ENCODE measurements around the gene SV2B. TPM values are rescaled to one million over a fixed set of nuclear protein-coding genes. Genes with fewer than 3 reads are reported as not detected.

Gene SV2B
- total RNA-seq, 1 experiment from 2014 or later: 1.4 TPM

GRCh38 chr15:91263632-91264531, 163.8 kb downstream of the SV2B start (continued):
- TF ChIP-seq, protein P1, sequence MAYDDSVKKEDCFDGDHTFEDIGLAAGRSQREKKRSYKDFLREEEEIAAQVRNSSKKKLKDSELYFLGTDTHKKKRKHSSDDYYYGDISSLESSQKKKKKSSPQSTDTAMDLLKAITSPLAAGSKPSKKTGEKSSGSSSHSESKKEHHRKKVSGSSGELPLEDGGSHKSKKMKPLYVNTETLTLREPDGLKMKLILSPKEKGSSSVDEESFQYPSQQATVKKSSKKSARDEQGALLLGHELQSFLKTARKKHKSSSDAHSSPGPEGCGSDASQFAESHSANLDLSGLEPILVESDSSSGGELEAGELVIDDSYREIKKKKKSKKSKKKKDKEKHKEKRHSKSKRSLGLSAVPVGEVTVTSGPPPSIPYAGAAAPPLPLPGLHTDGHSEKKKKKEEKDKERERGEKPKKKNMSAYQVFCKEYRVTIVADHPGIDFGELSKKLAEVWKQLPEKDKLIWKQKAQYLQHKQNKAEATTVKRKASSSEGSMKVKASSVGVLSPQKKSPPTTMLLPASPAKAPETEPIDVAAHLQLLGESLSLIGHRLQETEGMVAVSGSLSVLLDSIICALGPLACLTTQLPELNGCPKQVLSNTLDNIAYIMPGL (CRISPR knock-in tag; IDR thresholded peaks at IDR 0.05): no peak
- TF ChIP-seq IRF2 (CRISPR knock-in tag; IDR thresholded peaks at IDR 0.05; ENCODE audit: borderline replicate concordance, low read depth) (no peak), MXD4 (CRISPR knock-in tag; IDR thresholded peaks at IDR 0.05; ENCODE audit: borderline replicate concordance) (no peak), RORB (CRISPR knock-in tag; IDR thresholded peaks at IDR 0.05) (no peak), ZNF263 (CRISPR knock-in tag; IDR thresholded peaks at IDR 0.05; ENCODE audit: low read depth) (no peak), USF2 (CRISPR knock-in tag; IDR thresholded peaks at IDR 0.05) (no peak), CBFB (CRISPR knock-in tag; IDR thresholded peaks at IDR 0.05; ENCODE audit: low read depth) (no peak), MYBL2 (CRISPR knock-in tag; IDR thresholded peaks at IDR 0.05) (no peak), GABPB1 (CRISPR knock-in tag; IDR thresholded peaks at IDR 0.05) (no peak)
- TF ChIP-seq, protein P2, sequence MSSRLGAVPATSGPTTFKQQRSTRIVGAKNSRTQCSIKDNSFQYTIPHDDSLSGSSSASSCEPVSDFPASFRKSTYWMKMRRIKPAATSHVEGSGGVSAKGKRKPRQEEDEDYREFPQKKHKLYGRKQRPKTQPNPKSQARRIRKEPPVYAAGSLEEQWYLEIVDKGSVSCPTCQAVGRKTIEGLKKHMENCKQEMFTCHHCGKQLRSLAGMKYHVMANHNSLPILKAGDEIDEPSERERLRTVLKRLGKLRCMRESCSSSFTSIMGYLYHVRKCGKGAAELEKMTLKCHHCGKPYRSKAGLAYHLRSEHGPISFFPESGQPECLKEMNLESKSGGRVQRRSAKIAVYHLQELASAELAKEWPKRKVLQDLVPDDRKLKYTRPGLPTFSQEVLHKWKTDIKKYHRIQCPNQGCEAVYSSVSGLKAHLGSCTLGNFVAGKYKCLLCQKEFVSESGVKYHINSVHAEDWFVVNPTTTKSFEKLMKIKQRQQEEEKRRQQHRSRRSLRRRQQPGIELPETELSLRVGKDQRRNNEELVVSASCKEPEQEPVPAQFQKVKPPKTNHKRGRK (CRISPR knock-in tag; IDR thresholded peaks at IDR 0.05; ENCODE audit: borderline replicate concordance): no peak

DNA sequence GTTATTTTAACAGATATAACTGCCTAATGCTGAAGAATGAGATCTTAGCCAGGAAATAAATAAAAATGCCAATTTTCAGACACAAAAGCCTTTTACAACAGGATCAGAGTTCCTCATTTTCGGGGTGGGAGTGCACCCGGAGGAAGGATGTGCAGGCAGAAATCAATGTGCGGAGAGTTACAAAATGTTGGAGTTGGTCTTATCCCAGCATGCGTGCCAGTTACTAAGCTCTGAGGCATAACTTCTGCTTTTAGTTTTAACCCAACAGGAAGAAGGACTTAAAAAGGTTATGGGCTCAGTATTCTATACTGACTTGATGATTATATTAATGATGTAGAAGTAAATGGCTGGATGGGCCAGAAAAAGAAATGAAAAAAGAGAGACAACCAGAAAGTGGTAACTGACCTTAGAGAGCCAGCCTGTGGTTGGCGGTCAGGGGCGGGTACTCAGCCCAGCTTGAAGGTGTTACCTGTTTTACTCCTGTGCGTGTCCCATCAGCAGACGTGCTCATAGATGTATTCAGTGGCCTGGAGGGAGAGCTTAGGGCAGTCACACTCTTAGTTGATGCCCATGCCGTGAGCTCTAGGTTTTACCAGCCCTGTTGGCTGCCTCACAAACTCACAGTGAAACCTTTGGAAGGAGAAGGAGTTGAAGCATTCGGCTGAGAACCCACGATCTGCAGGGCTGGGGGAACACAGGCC, 164.7 kb downstream of the SV2B start:
- no peak for ATAC-seq
- POLR2A ChIA-PET: no interaction called here
- no peak for TF ChIP-seq SMAD4 (CRISPR knock-in tag; IDR thresholded peaks at IDR 0.05)
- no peak for TF ChIP-seq SOX15 (CRISPR knock-in tag; IDR thresholded peaks at IDR 0.05)
- TF ChIP-seq, protein P3, sequence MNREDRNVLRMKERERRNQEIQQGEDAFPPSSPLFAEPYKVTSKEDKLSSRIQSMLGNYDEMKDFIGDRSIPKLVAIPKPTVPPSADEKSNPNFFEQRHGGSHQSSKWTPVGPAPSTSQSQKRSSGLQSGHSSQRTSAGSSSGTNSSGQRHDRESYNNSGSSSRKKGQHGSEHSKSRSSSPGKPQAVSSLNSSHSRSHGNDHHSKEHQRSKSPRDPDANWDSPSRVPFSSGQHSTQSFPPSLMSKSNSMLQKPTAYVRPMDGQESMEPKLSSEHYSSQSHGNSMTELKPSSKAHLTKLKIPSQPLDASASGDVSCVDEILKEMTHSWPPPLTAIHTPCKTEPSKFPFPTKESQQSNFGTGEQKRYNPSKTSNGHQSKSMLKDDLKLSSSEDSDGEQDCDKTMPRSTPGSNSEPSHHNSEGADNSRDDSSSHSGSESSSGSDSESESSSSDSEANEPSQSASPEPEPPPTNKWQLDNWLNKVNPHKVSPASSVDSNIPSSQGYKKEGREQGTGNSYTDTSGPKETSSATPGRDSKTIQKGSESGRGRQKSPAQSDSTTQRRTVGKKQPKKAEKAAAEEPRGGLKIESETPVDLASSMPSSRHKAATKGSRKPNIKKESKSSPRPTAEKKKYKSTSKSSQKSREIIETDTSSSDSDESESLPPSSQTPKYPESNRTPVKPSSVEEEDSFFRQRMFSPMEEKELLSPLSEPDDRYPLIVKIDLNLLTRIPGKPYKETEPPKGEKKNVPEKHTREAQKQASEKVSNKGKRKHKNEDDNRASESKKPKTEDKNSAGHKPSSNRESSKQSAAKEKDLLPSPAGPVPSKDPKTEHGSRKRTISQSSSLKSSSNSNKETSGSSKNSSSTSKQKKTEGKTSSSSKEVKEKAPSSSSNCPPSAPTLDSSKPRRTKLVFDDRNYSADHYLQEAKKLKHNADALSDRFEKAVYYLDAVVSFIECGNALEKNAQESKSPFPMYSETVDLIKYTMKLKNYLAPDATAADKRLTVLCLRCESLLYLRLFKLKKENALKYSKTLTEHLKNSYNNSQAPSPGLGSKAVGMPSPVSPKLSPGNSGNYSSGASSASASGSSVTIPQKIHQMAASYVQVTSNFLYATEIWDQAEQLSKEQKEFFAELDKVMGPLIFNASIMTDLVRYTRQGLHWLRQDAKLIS (CRISPR knock-in tag; IDR thresholded peaks at IDR 0.05; ENCODE audit: borderline replicate concordance): no peak
- no peak for TF ChIP-seq NR3C1 (CRISPR knock-in tag; conservative IDR thresholded peaks at IDR 0.05; ENCODE audit: low read depth)
- no peak for TF ChIP-seq NR1H2 (CRISPR knock-in tag; IDR thresholded peaks at IDR 0.05)
- TF ChIP-seq CREB1 (CRISPR knock-in tag; IDR thresholded peaks at IDR 0.05): no peak
- no peak for TF ChIP-seq USF2 (CRISPR knock-in tag; IDR thresholded peaks at IDR 0.05)
- no peak for TF ChIP-seq JUN (CRISPR knock-in tag; IDR thresholded peaks at IDR 0.05)
- TF ChIP-seq, protein P4, sequence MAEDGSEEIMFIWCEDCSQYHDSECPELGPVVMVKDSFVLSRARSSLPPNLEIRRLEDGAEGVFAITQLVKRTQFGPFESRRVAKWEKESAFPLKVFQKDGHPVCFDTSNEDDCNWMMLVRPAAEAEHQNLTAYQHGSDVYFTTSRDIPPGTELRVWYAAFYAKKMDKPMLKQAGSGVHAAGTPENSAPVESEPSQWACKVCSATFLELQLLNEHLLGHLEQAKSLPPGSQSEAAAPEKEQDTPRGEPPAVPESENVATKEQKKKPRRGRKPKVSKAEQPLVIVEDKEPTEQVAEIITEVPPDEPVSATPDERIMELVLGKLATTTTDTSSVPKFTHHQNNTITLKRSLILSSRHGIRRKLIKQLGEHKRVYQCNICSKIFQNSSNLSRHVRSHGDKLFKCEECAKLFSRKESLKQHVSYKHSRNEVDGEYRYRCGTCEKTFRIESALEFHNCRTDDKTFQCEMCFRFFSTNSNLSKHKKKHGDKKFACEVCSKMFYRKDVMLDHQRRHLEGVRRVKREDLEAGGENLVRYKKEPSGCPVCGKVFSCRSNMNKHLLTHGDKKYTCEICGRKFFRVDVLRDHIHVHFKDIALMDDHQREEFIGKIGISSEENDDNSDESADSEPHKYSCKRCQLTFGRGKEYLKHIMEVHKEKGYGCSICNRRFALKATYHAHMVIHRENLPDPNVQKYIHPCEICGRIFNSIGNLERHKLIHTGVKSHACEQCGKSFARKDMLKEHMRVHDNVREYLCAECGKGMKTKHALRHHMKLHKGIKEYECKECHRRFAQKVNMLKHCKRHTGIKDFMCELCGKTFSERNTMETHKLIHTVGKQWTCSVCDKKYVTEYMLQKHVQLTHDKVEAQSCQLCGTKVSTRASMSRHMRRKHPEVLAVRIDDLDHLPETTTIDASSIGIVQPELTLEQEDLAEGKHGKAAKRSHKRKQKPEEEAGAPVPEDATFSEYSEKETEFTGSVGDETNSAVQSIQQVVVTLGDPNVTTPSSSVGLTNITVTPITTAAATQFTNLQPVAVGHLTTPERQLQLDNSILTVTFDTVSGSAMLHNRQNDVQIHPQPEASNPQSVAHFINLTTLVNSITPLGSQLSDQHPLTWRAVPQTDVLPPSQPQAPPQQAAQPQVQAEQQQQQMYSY (CRISPR knock-in tag; IDR thresholded peaks at IDR 0.05): no peak

More for the DNA sequence above, 164.7 kb downstream of the SV2B start:
- H3K4me3 Mint-ChIP-seq: no peak overlapping the region
- H3K27ac Mint-ChIP-seq: no peak overlapping the region
- H3K4me1 Mint-ChIP-seq: no peaks in the 10 kb centered on the region
- no peak for DNase-seq (ENCODE audit: low spot score)
- peaks cover 4% of the 10 kb centered on the region for H3K9me3 Mint-ChIP-seq
- peaks cover 2% of the 10 kb centered on the region; the same call in 1 of the 2 replicates for H3K36me3 Mint-ChIP-seq
- CTCF ChIA-PET: interaction anchor here (1.5 to 1.6 kb wide), 2 partner anchors 17 to 308 kb away, joined by 3 to 9 read pairs; no protein-coding TSS in a partner anchor
- H3K27me3 Mint-ChIP-seq (ENCODE audit: low read depth): no peaks in the 10 kb centered on the region; the same call in 1 of the 2 replicates

All from WTC11 (cell line).